Adrenal gland (tissue), 12 donors: Measurements from ENCODE around the gene IPMK. TPM values are rescaled to one million over a fixed set of nuclear protein-coding genes. Genes with fewer than 3 reads are reported as not detected.
"Not testable (repeated sequence)": the region's sequence is repeated elsewhere in the genome, so short reads cannot be mapped to it uniquely, and the experiment has no call there.

ENCODE experiments used
- DNase-seq, 7 donors: peaks; one replicate each; pipeline ENCODE4 v3.0.0-alpha.2; 2019 to 2020
- H3K27ac ChIP-seq, 5 donors: fragments of 200-600 bp; sonication (generic) in 4 of 5; 1 replicate in 3 of 5; 2 replicates in 2 of 5; pipeline versions ENCODE4 v1.5.1 to v1.8.0; 2016 to 2020; ENCODE audit warnings: mild to moderate bottlenecking in 1 of 5
- H3K27me3 ChIP-seq: fragments of 200-600 bp; 2 replicates; pipeline ENCODE4 v1.8.0; 2021
- H3K36me3 ChIP-seq, 2 donors: fragments of 200-600 bp; replicated peaks in 1 of 2; 1 replicate in 1 of 2; 2 replicates in 1 of 2; pipeline versions ENCODE4 v1.5.1 to v1.8.0; 2018 to 2022
- H3K4me1 ChIP-seq, 2 donors: fragments of 200-600 bp; replicated peaks in 1 of 2; 1 replicate in 1 of 2; 2 replicates in 1 of 2; pipeline versions ENCODE4 v1.5.1 to v1.8.0; 2018 to 2021
- H3K4me3 ChIP-seq, 4 donors: fragments of 200-600 bp; sonication (generic) in 3 of 4; one replicate each; pipeline ENCODE4 v1.5.1; 2016 to 2018
- H3K9me3 ChIP-seq, 3 donors: fragments of 200-600 bp; sonication (generic) in 1 of 3; replicated peaks in 1 of 3; 1 replicate in 2 of 3; 2 replicates in 1 of 3; pipeline versions ENCODE4 v1.5.1 to v1.8.0; 2016 to 2021
- POLR2A ChIP-seq, 2 donors: fragments of 450-650 bp; IDR thresholded peaks; one replicate each; pipeline ENCODE4 v1.6.1; 2017; ENCODE audit warnings: antibody characterized with exemption in 2 of 2, mild to moderate bottlenecking in 2 of 2, moderate library complexity in 1 of 2
- WGBS, 4 donors: extraction: QIAGEN DNeasy Blood & Tissue Kit in 2 of 4; methylation state at CpG; one replicate each; pipeline versions ENCODE4 v1.1.5 to v1.1.7; 2013 to 2017; 5-methylcytosine and 5-hydroxymethylcytosine counted together
- intact Hi-C, 2 donors: fragments of 100-400 bp; cut with DNase I; formaldehyde crosslinking; loops; one replicate each; pipeline versions ENCODE4 v1.14.1 to v1.15.0; 2022 to 2023
- polyA plus RNA-seq, 3 donors: library from polyadenylated mRNA; stranded (reverse); fragments of 200-250 nt in 2 of 3; fragments of 350-450 nt in 1 of 3; fragmentation: Illumina TruSeq in 1 of 3; extraction: RNeasy Lipid Tissue Mini Kit (QIAGEN cat#74804) in 1 of 3; gene quantifications; one replicate each; pipeline ENCODE4 v1.2.3, GENCODE V29; 2013 to 2014
- total RNA-seq, 9 donors: library from RNA; depleted of rRNA in 4 of 9; stranded (reverse); fragments of >200 nt in 4 of 9; fragments of 120-200 nt in 1 of 9; fragmentation: NEBNext Ultra II Directional in 1 of 9; extraction: Animal tissue kit (Norgen Biotek cat#: 25700) in 1 of 9; gene quantifications; one replicate each; pipeline versions ENCODE4 v1.1.0 to v1.2.4, GENCODE V29; 2013 to 2023
- TF ChIP-seq, protein P1 (sequence below), 6 experiments: fragments of 450-650 bp in 4 of 6; fragments of 200-600 bp in 2 of 6; sonication (generic) in 1 of 6; IDR thresholded peaks; 1 replicate in 5 of 6; 2 replicates in 1 of 6; pipeline versions ENCODE4 v1.5.1 to v1.8.0; 2016 to 2021; ENCODE audit warnings: antibody characterized with exemption in 6 of 6, mild to moderate bottlenecking in 2 of 6, moderate library complexity in 1 of 6
- donor health status: healthy with polysubstance abuse.
- donor health status: Bipolar disorder and iron deficiency.
- donor health status: DM: yes; HTN: yes; CAD: no.
- donor health status: DM: no; HTN: no; CAD: no.
- donor health status: DM: no; HTN: no; CAD: no.
- donor health status: DM: yes; HTN: yes; CAD: no.

The IPMK gene
- total and polyA plus RNA-seq, 12 donors: 1.0 to 6.6 (median 4.8) TPM

DNA sequence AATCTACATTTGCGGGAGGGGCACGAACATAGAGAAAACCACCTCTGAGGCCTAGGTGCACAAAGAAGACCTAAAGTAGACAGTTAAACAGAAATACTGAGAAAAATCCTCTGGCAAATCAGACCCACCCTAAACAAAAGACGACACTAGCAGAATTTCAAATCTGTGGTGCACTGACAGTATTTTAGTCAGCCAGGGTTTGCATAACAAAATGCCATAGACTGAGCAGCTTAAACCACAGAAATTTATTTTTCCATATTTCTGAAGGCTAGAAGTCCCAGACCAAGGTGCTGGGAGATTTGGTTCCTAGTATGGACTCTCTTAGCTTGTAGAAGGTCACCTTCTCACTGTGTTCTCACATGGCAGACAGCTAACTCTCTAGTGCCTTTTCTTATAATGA, 26.3 kb downstream of the IPMK start:
- no peak for DNase-seq
- Histone ChIP-seq H3K4me3 (no peak overlapping the region), H3K27ac (no peak overlapping the region), H3K4me1 (no peaks in the 10 kb centered on the region), H3K9me3 (no peaks in the 10 kb centered on the region), H3K27me3 (no peaks in the 10 kb centered on the region), H3K36me3 (no peaks in the 10 kb centered on the region)
- no peak for TF ChIP-seq POLR2A (IDR thresholded peaks at IDR 0.05)
- WGBS, 4 donors: 64 to 98% (median 90%) methylated on average over 3 of the region's 3 CpGs
- intact Hi-C loops: no loop called here

DNA sequence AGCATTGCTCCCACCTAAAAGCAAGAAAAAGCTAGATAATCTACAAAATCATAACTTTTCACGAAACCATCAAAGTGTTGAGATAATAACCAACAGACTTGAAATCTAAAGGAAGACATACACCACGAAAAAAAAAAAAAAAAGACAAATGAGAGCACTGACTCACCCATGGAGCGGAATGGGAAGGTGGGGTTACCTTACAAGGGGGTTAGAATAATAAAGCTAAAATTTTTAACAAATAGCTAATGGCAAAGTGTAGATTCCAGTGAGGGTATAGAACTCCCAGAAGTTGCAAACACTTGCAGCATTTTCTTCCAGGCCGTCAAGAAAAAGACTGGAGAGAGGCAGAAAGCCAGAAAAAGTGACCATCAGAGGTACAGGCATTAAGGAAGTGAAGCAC, 27.2 kb downstream of the IPMK start:
- no peaks in the 10 kb centered on the region for H3K4me1 ChIP-seq
- DNase-seq: no peak
- 77 to 84% (median 79%) methylated on average over 4 of the region's 4 CpGs for WGBS, 4 donors
- no peak overlapping the region for H3K4me3 ChIP-seq
- H3K9me3 ChIP-seq: no peaks in the 10 kb centered on the region
- TF ChIP-seq POLR2A (IDR thresholded peaks at IDR 0.05): no peak
- TF ChIP-seq, protein P1, sequence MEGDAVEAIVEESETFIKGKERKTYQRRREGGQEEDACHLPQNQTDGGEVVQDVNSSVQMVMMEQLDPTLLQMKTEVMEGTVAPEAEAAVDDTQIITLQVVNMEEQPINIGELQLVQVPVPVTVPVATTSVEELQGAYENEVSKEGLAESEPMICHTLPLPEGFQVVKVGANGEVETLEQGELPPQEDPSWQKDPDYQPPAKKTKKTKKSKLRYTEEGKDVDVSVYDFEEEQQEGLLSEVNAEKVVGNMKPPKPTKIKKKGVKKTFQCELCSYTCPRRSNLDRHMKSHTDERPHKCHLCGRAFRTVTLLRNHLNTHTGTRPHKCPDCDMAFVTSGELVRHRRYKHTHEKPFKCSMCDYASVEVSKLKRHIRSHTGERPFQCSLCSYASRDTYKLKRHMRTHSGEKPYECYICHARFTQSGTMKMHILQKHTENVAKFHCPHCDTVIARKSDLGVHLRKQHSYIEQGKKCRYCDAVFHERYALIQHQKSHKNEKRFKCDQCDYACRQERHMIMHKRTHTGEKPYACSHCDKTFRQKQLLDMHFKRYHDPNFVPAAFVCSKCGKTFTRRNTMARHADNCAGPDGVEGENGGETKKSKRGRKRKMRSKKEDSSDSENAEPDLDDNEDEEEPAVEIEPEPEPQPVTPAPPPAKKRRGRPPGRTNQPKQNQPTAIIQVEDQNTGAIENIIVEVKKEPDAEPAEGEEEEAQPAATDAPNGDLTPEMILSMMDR (IDR thresholded peaks at IDR 0.05): no peak
- no peaks in the 10 kb centered on the region for H3K27me3 ChIP-seq
- H3K36me3 ChIP-seq: no peaks in the 10 kb centered on the region
- no peak overlapping the region for H3K27ac ChIP-seq
- intact Hi-C loops: no loop called here

DNA sequence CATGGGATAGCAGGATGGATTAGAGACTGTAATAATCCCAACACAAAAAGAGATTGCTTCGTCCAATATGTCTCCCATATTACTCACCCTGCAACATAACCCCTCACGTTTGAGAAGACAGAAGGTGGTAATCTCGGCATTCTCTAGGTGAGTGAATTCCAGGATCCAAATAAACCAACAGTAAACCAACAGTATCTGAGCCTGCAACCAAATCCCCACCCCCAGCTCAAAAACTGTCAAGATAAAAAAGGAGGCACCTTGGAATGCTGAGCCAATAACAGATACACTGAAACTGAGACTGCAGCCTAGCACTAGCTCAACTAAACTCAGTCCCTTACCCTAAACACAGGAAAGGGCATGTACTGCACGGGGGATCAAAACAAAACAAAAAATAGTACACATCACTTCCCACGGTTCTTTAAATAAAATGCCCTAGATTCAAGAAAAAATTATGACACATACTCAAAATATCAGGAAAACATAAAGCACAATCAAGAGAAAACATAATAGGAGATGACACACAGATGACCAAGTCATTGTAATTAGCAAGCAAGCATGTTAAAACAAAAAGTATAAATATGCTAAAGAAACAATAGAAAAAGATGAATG, 28.0 kb downstream of the IPMK start:
- DNase-seq: no peak
- Histone ChIP-seq H3K9me3 (no peaks in the 10 kb centered on the region), H3K27me3 (no peaks in the 10 kb centered on the region), H3K36me3 (no peaks in the 10 kb centered on the region), H3K4me3 (no peak overlapping the region), H3K4me1 (no peaks in the 10 kb centered on the region), H3K27ac (no peak overlapping the region)
- WGBS, 4 donors: 65 to 84% (median 80%) methylated on average over 5 of the region's 5 CpGs
- intact Hi-C loops: no loop called here
- no peak for TF ChIP-seq POLR2A (IDR thresholded peaks at IDR 0.05)
- TF ChIP-seq, protein P1 (IDR thresholded peaks at IDR 0.05): no peak

DNA sequence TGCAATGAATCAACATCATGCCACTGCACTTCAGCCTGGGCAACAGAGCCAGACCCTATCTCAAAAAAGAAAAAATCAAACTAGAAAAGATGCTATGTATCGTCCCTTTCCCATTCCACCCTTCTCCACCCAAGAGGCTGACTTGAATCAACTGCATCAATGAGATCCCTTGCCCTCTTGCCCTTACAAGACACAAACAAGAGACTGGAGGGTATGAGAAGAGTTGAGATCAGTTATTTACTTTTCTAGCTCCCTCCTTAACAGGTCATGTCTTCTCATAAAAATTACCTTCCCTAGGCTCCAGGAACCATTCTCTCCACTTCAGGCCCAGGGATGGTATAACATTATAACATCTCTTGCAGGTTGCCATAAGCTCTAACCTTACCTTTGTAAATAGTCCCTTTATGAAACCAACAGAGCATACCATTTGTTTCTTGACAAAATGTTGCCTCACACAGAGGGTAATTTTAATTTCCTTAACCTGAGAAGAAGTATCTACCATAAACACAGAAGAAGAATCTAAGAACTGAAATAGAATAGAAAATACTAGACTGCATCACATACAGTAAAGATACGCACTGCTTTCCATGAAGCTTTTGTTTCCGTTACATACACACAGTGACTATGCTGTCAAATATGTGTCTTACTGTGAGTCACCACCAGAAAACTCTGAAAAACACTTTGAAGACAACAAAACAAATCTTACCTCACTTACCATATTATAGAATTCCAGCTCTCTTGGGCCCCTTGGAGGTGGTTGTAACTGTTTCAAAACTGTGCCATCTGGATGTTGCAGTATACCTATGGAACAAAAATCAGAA, 30.5 kb downstream of the IPMK start:
- intact Hi-C loops: no loop called here
- Histone ChIP-seq H3K27me3 (no peaks in the 10 kb centered on the region), H3K27ac (no peak overlapping the region), H3K4me3 (no peak overlapping the region), H3K9me3 (no peaks in the 10 kb centered on the region), H3K4me1 (no peaks in the 10 kb centered on the region), H3K36me3 (no peaks in the 10 kb centered on the region)
- WGBS, 4 donors: 81 to 96% (median 89%) methylated on average over 3 of the region's 3 CpGs
- no peak for DNase-seq
- TF ChIP-seq, protein P1 (IDR thresholded peaks at IDR 0.05): no peak
- TF ChIP-seq POLR2A (IDR thresholded peaks at IDR 0.05): no peak

DNA sequence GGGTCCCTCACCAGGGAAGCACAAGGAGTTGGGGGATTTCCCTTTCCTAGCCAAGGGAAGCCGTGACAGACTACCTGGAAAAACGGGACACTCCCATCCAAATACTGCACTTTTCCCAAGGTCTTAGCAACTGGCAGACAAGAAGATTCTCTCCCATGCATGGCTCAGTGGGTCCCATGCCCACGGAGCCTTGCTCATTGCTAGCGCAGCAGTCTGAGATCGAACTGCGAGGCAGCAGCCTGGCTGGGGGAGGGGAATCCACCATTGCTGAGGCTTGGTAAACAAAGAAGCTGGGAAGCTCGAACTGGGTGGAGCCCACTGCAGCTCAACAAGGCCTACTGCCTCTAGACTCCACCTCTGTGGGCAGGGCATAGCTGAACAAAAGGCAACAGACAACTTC, 37.8 kb downstream of the IPMK start:
- H3K27me3 ChIP-seq, intact Hi-C loops, DNase-seq, H3K27ac ChIP-seq, H3K4me3 ChIP-seq, H3K9me3 ChIP-seq, H3K36me3 ChIP-seq, H3K4me1 ChIP-seq: not testable (repeated sequence)
- 87 to 96% (median 94%) methylated on average over 4 to 7 of the region's 7 CpGs for WGBS, 4 donors
